GM19395 (cell line): ENCODE data around the gene FRZB.

Experiments
- ATAC-seq: cut with Tn5 transposase; IDR thresholded peaks from one replicate; pipeline ENCODE4 v1.9.1; 2021; ENCODE audit warnings: mild to moderate bottlenecking, moderate library complexity; ENCODE audit not compliant: unreplicated experiment

FRZB gene

GRCh38 chr2:182845794-182846417 is 20.5 kb downstream of the FRZB start:
- no peak for ATAC-seq

GRCh38 chr2:182836451-182836850 is 30.0 kb downstream of the FRZB start:
- no peak for ATAC-seq

GRCh38 chr2:182834293-182834692 is 32.1 kb downstream of the FRZB start:
- ATAC-seq: no peak

- ATAC-seq: no peak
These were observed 33.2 kb downstream of the FRZB start for GRCh38 chr2:182833084-182833854.

- no peak for ATAC-seq
These were observed 34.5 kb downstream of the FRZB start for GRCh38 chr2:182831921-182832320.

GRCh38 chr2:182831101-182831500 is 35.3 kb downstream of the FRZB start:
- no peak for ATAC-seq

- ATAC-seq: no peak
These were observed 39.1 kb downstream of the FRZB start for GRCh38 chr2:182827182-182827879.

- ATAC-seq: no peak
These were observed 39.9 kb downstream of the FRZB start for GRCh38 chr2:182826496-182826895.

- no peak for ATAC-seq
These were observed 40.4 kb downstream of the FRZB start for GRCh38 chr2:182826064-182826463.

GRCh38 chr2:182824767-182825158 is 41.7 kb downstream of the FRZB start:
- no peak for ATAC-seq

- no peak for ATAC-seq
These were observed 42.2 kb downstream of the FRZB start for GRCh38 chr2:182824056-182824766.

GRCh38 chr2:182822733-182823132 is 43.7 kb downstream of the FRZB start:
- no peak for ATAC-seq

- ATAC-seq: no peak
These were observed 45.3 kb downstream of the FRZB start for GRCh38 chr2:182821182-182821581.

- ATAC-seq: no peak
These were observed 47.0 kb downstream of the FRZB start for GRCh38 chr2:182819412-182819811.

- ATAC-seq: no peak
These were observed 47.5 kb downstream of the FRZB start for GRCh38 chr2:182818925-182819324.

GRCh38 chr2:182818501-182818900 is 47.9 kb downstream of the FRZB start:
- no peak for ATAC-seq

- no peak for ATAC-seq
These were observed 48.9 kb downstream of the FRZB start for GRCh38 chr2:182817558-182817957.

GRCh38 chr2:182816866-182817265 is 49.6 kb downstream of the FRZB start:
- ATAC-seq: no peak

GRCh38 chr2:182814804-182815203 is 51.6 kb downstream of the FRZB start:
- no peak for ATAC-seq

GRCh38 chr2:182814380-182814779 is 52.1 kb downstream of the FRZB start:
- no peak for ATAC-seq

GRCh38 chr2:182810087-182810486 is 56.4 kb downstream of the FRZB start:
- no peak for ATAC-seq
